ENCODE measurements around the gene UST.

Gene UST

GRCh38 chr6:149071997-149072396, 325.2 kb downstream of the UST start:
- DNase-seq = no peak

GRCh38 chr6:149074832-149075258, 328.0 kb downstream of the UST start:
- no peak for DNase-seq

GRCh38 chr6:149075616-149076354, 329.0 kb downstream of the UST start:
- no peak for DNase-seq

GRCh38 chr6:149076355-149076734, 329.5 kb downstream of the UST start:
- DNase-seq = no peak

DNA sequence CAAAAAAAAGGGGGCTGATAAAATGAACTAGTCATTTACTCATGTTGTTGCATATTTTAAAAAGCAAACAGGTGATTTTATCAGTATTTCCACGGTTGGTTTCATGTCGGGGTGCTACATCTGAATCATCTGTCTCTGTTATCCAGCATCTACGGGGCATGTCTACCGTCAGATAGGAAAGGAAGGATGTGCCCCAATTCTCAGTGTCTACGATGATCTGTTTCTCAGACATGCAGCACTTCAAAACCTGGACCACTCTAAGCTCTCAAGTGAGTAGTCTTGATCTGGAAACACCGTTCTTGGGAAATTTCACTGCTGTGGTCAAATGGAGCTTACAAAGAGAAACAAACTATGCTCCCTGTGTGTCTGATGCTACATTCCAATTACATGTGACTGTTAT, 330.4 kb downstream of the UST start:
- DNase-seq = no peak

- DNase-seq = no peak
These were observed 331.5 kb downstream of the UST start for GRCh38 chr6:149078211-149078782.

GRCh38 chr6:149079456-149079855, 332.6 kb downstream of the UST start:
- no peak for DNase-seq

DNA sequence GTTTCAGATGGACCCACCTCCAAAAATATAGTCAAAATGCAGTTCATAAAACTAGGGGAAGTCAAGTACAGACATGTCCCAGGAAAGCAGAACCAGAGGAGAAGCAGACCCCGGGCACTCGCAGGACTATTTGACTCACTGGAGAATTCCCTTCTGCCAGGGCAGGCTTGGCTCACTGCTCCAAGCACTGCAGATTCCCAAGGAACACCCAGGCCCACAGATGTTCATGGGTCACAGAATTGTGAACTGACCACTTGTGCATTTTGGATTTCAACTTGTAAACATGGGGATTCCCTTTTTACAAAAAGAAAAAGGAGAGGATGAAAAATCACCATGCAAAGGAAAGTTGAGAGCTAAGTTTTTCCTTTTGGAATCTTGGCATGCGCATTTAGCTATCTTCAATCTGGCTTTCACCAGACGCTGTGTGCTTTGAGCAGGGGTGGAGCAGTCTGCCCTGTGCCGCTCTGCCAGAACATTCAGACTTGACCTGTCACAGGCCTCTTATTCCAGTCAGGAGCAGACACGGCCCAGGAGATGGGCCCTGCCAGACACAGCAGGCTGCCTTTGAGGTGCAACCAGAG, 333.2 kb downstream of the UST start:
- DNase-seq = no peak

DNA sequence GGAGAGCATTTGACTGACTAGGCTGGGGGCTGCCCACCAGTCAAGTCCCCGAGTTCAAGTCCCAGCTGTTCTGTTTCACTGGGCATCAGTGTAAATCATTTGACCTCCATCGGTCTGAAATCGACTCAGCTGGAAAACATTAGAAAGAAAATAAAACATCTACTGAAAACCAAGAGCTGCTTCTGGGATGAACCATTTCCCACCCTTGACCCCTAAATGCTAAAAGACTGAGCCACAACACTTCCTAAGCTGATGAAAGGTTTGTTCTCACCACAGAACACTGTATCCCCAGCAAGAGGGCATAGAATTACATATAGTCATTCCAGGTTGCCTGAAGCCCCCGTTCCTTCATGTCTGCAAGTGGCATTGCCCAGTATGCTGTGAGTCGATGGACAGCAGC, 333.7 kb downstream of the UST start:
- DNase-seq = no peak

DNA sequence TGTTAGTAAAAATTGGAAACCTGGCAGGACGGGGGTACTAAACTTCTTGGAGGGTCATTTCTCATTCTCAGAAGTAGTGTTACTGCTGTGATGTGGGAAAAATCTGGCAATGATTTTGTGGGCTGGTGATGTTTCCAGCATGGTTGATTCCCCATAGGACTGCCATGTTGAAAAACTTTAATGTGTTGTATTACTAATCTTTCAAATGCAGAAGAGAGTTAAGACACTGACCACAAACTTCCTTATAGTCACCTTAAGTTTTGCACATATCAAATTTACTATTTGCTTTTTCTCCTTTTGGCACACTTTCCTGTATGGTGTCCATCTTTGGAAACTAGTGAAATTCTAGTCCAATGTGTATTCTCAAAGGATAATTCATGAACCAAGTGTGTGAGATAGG, 334.5 kb downstream of the UST start:
- no peak for DNase-seq

DNA sequence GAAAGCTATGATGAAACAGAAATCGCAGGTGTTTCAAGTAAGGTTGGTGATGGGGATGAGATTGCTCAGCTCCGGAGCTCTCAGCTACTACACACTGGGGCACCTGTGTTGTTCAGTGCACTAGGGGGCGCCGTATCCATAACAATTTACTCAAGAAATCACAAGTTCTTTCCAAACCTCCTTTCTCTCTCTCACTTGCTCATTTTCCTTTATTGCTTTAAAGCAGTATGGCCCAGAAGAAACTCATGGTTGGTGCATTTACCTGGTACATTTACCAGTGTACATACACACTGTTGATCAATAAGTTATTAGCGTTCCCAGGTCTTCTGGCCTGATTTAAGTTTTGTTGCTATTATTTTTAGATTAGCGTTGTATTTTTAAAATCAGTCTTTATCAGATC, 335.5 kb downstream of the UST start:
- peak; percentile 73 for DNase-seq

GRCh38 chr6:149084026-149084425, 337.2 kb downstream of the UST start:
- no peak for DNase-seq

DNA sequence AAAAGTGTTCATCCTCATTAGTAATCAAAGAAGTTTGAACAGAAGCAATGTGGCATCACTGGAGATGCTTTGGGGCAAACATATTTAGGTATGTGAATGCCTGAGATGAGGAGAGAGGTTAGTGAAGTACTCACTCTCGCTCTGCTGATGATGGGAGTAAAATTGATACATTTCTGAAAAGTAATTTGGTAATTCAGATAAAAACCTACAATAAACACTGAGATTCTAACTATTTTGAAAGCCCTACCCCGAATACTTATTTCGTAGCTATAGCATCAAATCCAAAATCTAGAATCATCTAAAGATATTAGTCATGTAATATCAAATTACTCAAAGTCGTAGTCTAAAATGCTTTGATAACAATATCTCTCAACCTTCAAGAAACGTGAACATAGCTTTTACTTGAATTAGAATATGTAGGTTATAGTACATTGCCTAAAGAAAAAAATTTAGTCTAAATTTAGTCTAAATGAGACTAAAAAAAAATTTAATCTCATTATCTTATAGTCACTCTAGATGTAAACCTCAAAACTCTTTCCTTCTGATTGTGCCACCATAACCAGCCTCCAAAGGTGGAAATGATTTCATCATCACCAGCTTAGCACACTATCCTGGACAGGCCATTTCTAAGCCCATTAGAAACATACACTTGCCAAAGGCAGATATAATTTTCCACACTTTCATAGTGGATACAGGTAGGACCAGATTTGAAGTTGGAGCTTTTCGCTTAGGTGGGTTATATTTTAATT, 338.2 kb downstream of the UST start:
- DNase-seq = no peak

GRCh38 chr6:149085557-149085938, 338.7 kb downstream of the UST start:
- no peak for DNase-seq

GRCh38 chr6:149086363-149086762, 339.5 kb downstream of the UST start:
- DNase-seq = no peak

- DNase-seq = no peak
These were observed 341.1 kb downstream of the UST start for GRCh38 chr6:149087898-149088297.

GRCh38 chr6:149088361-149088760, 341.5 kb downstream of the UST start:
- no peak for DNase-seq

- no peak for DNase-seq
These were observed 342.7 kb downstream of the UST start for GRCh38 chr6:149089510-149089909.

- DNase-seq = no peak
These were observed 344.1 kb downstream of the UST start for GRCh38 chr6:149090937-149091336.

DNA sequence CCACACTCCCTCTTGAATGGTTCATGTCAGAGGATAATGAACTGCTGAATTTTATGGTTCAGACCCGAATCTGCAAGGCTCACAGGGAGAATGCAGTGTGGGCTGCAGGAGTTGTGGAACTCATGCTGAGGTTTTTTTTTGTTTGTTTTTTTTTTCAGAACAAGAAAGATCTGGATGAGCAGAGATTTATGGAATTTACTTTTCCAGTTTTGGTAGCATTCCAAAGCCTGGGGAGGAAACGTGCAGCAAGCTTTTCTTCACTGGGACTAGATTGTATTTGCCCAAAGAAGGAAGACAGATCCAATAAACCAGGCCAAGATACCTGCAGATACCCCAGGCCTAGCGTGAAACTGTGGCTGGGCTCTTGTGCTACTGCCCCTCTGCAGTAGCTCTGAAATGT, 346.8 kb downstream of the UST start:
- DNase-seq = no peak

- DNase-seq = no peak
These were observed 347.3 kb downstream of the UST start for GRCh38 chr6:149094156-149094555.

GRCh38 chr6:149094934-149095351, 348.1 kb downstream of the UST start:
- DNase-seq = no peak

GRCh38 chr6:149095842-149096241, 349.0 kb downstream of the UST start:
- DNase-seq = no peak

- no peak for DNase-seq
These were observed 351.0 kb downstream of the UST start for GRCh38 chr6:149097794-149098193.

All from activated CD4-positive, alpha-beta T cell treated with anti-CD3 and anti-CD28 coated beads for 1 hour (primary cell).